A549 (cell line): ENCODE data around the gene LUC7L2.

Source experiments
- BHLHE40 ChIP-seq: IDR thresholded peaks from 2 replicates; pipeline ENCODE4 v1.6.1; 2012; ENCODE audit warnings: low read depth, low read length, inconsistent platforms
- CBX2 ChIP-seq: fragments of 200-600 bp; sonication (generic); IDR thresholded peaks from 2 replicates; pipeline ENCODE4 v1.6.1; 2016; ENCODE audit warnings: low read depth, mild to moderate bottlenecking, borderline replicate concordance
- CHD4 ChIP-seq: fragments of 200-600 bp; sonication (generic); IDR thresholded peaks from 2 replicates; pipeline ENCODE4 v1.6.1; 2016; ENCODE audit warnings: antibody characterized with exemption, mild to moderate bottlenecking, borderline replicate concordance
- EP300 ChIP-seq, 2 experiments: fragments of >200 bp; sonication (Bioruptor Twin); formaldehyde crosslinking; IDR thresholded peaks; 2 replicates in 1 of 2; 3 replicates in 1 of 2; pipeline ENCODE4 v1.6.1; 2016 to 2017
- ESRRA ChIP-seq: fragments of 150-350 bp; IDR thresholded peaks from 2 replicates; pipeline ENCODE4 v1.6.1; 2014; ENCODE audit warnings: mild to moderate bottlenecking, low read length, borderline replicate concordance
- FOSB ChIP-seq: fragments of 250-450 bp; sonication (Bioruptor Pico); IDR thresholded peaks from 2 replicates; pipeline ENCODE4 v1.5.0; 2020; ENCODE audit warnings: mild to moderate bottlenecking, moderate library complexity
- HEYL ChIP-seq: fragments of 250-450 bp; sonication (Bioruptor Pico); IDR thresholded peaks from 2 replicates; pipeline ENCODE4 v1.8.0; 2021; ENCODE audit warnings: mild to moderate bottlenecking, moderate library complexity
- JUN ChIP-seq, 2 experiments: fragments of >200 bp; sonication (Bioruptor Twin); formaldehyde crosslinking; IDR thresholded peaks; 2 replicates in 1 of 2; 3 replicates in 1 of 2; pipeline ENCODE4 v1.6.1; 2016 to 2017
- MAZ ChIP-seq: fragments of 150-350 bp; IDR thresholded peaks from 2 replicates; pipeline ENCODE4 v1.6.1; 2014; ENCODE audit warnings: antibody characterized with exemption, low read depth, low read length, borderline replicate concordance
- POLR2A ChIP-seq: IDR thresholded peaks from 2 replicates; pipeline ENCODE4 v1.6.1; 2012; ENCODE audit warnings: mild to moderate bottlenecking, low read length
- POLR2AphosphoS2 ChIP-seq: conservative IDR thresholded peaks from 2 replicates; pipeline ENCODE4 v1.6.1; 2012; ENCODE audit warnings: low read length, improper control_type of control experiment, inconsistent platforms
- RAD21 ChIP-seq, 2 experiments: fragments of >200 bp in 1 of 2; sonication (Bioruptor Twin) in 1 of 2; formaldehyde crosslinking in 1 of 2; IDR thresholded peaks in 1 of 2; conservative IDR thresholded peaks in 1 of 2; 2 replicates in 1 of 2; 3 replicates in 1 of 2; pipeline ENCODE4 v1.6.1; 2012 to 2018; ENCODE audit warnings: inconsistent platforms in 1 of 2
- RARB ChIP-seq: fragments of 250-450 bp; sonication (Bioruptor Pico); IDR thresholded peaks from 2 replicates; pipeline ENCODE4 v1.8.0; 2021; ENCODE audit warnings: mild to moderate bottlenecking, moderate library complexity
- TF ChIP-seq, protein P1 (sequence below): fragments of >200 bp; sonication (Bioruptor Twin); formaldehyde crosslinking; IDR thresholded peaks from 3 replicates; pipeline ENCODE4 v1.5.1; 2016

DNA sequence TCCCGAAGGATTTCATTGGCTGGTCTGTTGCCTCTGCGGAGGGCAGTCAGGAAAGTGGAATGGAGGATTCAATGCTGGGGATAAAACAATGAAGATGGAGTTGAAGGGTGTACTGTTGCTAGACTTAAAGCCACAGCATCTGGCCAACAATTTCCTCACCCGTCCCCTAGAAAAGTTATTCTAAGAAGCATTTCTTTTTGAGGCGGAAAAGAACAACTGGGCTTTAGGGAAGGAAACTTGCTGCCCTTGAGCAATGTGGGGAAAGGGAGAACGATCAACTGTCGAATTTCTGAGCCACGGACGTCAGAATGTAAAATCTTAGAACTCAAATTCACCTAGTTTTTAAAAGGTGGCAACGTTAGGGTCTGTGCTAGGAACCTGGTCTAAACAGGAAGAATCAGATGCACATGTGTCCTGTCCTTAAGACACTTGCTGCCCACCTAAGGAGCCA lies 17.9 kb upstream of the LUC7L2 start:
- no peak for TF ChIP-seq CBX2
- TF ChIP-seq EP300 (IDR thresholded peaks at IDR 0.05): no peak
- TF ChIP-seq POLR2A: no peak
- no peak for TF ChIP-seq HEYL (CRISPR knock-in tag)
- no peak for TF ChIP-seq RAD21 (conservative IDR thresholded peaks at IDR 0.05 in 1 of 2, IDR thresholded peaks at IDR 0.05 in 1 of 2)
- TF ChIP-seq MAZ: no peak
- TF ChIP-seq CHD4: no peak
- TF ChIP-seq, protein P1, sequence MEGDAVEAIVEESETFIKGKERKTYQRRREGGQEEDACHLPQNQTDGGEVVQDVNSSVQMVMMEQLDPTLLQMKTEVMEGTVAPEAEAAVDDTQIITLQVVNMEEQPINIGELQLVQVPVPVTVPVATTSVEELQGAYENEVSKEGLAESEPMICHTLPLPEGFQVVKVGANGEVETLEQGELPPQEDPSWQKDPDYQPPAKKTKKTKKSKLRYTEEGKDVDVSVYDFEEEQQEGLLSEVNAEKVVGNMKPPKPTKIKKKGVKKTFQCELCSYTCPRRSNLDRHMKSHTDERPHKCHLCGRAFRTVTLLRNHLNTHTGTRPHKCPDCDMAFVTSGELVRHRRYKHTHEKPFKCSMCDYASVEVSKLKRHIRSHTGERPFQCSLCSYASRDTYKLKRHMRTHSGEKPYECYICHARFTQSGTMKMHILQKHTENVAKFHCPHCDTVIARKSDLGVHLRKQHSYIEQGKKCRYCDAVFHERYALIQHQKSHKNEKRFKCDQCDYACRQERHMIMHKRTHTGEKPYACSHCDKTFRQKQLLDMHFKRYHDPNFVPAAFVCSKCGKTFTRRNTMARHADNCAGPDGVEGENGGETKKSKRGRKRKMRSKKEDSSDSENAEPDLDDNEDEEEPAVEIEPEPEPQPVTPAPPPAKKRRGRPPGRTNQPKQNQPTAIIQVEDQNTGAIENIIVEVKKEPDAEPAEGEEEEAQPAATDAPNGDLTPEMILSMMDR: no peak
- no peak for TF ChIP-seq JUN (IDR thresholded peaks at IDR 0.05)
- no peak for TF ChIP-seq FOSB (CRISPR knock-in tag)
- TF ChIP-seq POLR2AphosphoS2: no peak
- TF ChIP-seq ESRRA: no peak
- TF ChIP-seq BHLHE40: no peak
- no peak for TF ChIP-seq RARB (CRISPR knock-in tag)
